ENCODE results near the gene ZNF813. TPM values are rescaled to one million over a fixed set of nuclear protein-coding genes. Genes with fewer than 3 reads are reported as not detected.

Gene ZNF813
- total and polyA plus RNA-seq, 2 experiments from 2014 or later, result 6.4 to 29.3 TPM

- TF ChIP-seq EZH2phosphoT487 (IDR thresholded peaks at IDR 0.05; ENCODE audit: unreplicated experiment) (no peak), NANOG (IDR thresholded peaks at IDR 0.05; ENCODE audit: borderline replicate concordance) (no peak), ZNF331 (CRISPR knock-in tag; IDR thresholded peaks at IDR 0.05; ENCODE audit: low read depth) (no peak), STAT1 (IDR thresholded peaks at IDR 0.05; ENCODE audit: unreplicated experiment) (no peak), EZH2 (IDR thresholded peaks at IDR 0.05; ENCODE audit: low read depth, unreplicated experiment) (no peak), REST (IDR thresholded peaks at IDR 0.05; ENCODE audit: unreplicated experiment) (no peak), POLR2AphosphoS5 (IDR thresholded peaks at IDR 0.05; ENCODE audit: low read depth) (no peak), ZNF114 (CRISPR knock-in tag; IDR thresholded peaks at IDR 0.05) (no peak)
- TF ChIP-seq, protein P1, sequence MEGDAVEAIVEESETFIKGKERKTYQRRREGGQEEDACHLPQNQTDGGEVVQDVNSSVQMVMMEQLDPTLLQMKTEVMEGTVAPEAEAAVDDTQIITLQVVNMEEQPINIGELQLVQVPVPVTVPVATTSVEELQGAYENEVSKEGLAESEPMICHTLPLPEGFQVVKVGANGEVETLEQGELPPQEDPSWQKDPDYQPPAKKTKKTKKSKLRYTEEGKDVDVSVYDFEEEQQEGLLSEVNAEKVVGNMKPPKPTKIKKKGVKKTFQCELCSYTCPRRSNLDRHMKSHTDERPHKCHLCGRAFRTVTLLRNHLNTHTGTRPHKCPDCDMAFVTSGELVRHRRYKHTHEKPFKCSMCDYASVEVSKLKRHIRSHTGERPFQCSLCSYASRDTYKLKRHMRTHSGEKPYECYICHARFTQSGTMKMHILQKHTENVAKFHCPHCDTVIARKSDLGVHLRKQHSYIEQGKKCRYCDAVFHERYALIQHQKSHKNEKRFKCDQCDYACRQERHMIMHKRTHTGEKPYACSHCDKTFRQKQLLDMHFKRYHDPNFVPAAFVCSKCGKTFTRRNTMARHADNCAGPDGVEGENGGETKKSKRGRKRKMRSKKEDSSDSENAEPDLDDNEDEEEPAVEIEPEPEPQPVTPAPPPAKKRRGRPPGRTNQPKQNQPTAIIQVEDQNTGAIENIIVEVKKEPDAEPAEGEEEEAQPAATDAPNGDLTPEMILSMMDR (conservative IDR thresholded peaks at IDR 0.05; ENCODE audit: low read depth in 2 of 2), result no peak
Measured at GRCh38 chr19:53540091-53540490, 72.6 kb downstream of the ZNF813 start (continued).

GRCh38 chr19:53541971-53542370, 74.4 kb downstream of the ZNF813 start:
- Histone ChIP-seq H3K27ac (ENCODE audit: low read depth) (no peak overlapping the region), H3K4me1 (ENCODE audit: insufficient read depth) (no peaks in the 10 kb centered on the region), H3K4me3 (no peak overlapping the region), H3K27me3 (ENCODE audit: insufficient read depth) (no peaks in the 10 kb centered on the region), H3K9me2 (ENCODE audit: insufficient read depth) (no peaks in the 10 kb centered on the region), H3F3A (replicated peaks; ENCODE audit: low read depth) (peaks cover 12% of the 10 kb centered on the region; the same call in 1 of the 2 replicates), H4K20me1 (replicated peaks; ENCODE audit: insufficient read depth) (peaks cover under 1% of the 10 kb centered on the region; the same call in 1 of the 2 replicates), H3K4me2 (no peak overlapping the region), H3K79me2 (replicated peaks; ENCODE audit: insufficient read depth) (peaks cover 4% of the 10 kb centered on the region; the same call in 1 of the 2 replicates), H2AFZ (no peak overlapping the region), H3K36me3 (ENCODE audit: insufficient read depth) (peaks cover 7% of the 10 kb centered on the region; the same call in 1 of the 2 replicates)
- H3K4me3 Mint-ChIP-seq, result no peak overlapping the region
- DNase-seq (ENCODE audit: low spot score), result no peak
- H3K27ac Mint-ChIP-seq, result no peak overlapping the region
- H3K27me3 Mint-ChIP-seq (ENCODE audit: insufficient read depth, low read depth, poor library complexity), result peaks cover 15% of the 10 kb centered on the region
- ATAC-seq, result no peak
- no peaks in the 10 kb centered on the region; the same call in 2 of the 3 replicates for H3K9me3 Mint-ChIP-seq
- peaks cover 35% of the 10 kb centered on the region for H3K36me3 Mint-ChIP-seq (ENCODE audit: low read depth)
- no peaks in the 10 kb centered on the region; the same call in 2 of the 3 replicates for H3K4me1 Mint-ChIP-seq
- TF ChIP-seq CREB1 (CRISPR knock-in tag; IDR thresholded peaks at IDR 0.05; ENCODE audit: low read depth) (no peak), EZH2 (IDR thresholded peaks at IDR 0.05; ENCODE audit: low read depth, unreplicated experiment) (no peak), EZH2phosphoT487 (IDR thresholded peaks at IDR 0.05; ENCODE audit: unreplicated experiment) (no peak), POLR2AphosphoS5 (IDR thresholded peaks at IDR 0.05; ENCODE audit: low read depth) (no peak), STAT1 (IDR thresholded peaks at IDR 0.05; ENCODE audit: unreplicated experiment) (no peak), ZNF331 (CRISPR knock-in tag; IDR thresholded peaks at IDR 0.05; ENCODE audit: low read depth) (no peak), ZNF114 (CRISPR knock-in tag; IDR thresholded peaks at IDR 0.05) (no peak), JUNB (IDR thresholded peaks at IDR 0.05; ENCODE audit: unreplicated experiment) (no peak)
- TF ChIP-seq, protein P1 (conservative IDR thresholded peaks at IDR 0.05; ENCODE audit: low read depth in 2 of 2), result no peak
- TF ChIP-seq, protein P2, sequence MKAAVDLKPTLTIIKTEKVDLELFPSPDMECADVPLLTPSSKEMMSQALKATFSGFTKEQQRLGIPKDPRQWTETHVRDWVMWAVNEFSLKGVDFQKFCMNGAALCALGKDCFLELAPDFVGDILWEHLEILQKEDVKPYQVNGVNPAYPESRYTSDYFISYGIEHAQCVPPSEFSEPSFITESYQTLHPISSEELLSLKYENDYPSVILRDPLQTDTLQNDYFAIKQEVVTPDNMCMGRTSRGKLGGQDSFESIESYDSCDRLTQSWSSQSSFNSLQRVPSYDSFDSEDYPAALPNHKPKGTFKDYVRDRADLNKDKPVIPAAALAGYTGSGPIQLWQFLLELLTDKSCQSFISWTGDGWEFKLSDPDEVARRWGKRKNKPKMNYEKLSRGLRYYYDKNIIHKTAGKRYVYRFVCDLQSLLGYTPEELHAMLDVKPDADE (IDR thresholded peaks at IDR 0.05), result no peak

Measured in GM23338 (cell line).